ENCODE results near the gene TANC2. TPM values are rescaled to one million over a fixed set of nuclear protein-coding genes. Genes with fewer than 3 reads are reported as not detected.

Gene TANC2
- total and polyA plus RNA-seq, 9 of the 15 experiments (the other 6 are each of a cell fraction or from before 2014, with no cell fraction given) = 0.46 to 7.8 (median 4.5) TPM

- TF ChIP-seq, protein P1, sequence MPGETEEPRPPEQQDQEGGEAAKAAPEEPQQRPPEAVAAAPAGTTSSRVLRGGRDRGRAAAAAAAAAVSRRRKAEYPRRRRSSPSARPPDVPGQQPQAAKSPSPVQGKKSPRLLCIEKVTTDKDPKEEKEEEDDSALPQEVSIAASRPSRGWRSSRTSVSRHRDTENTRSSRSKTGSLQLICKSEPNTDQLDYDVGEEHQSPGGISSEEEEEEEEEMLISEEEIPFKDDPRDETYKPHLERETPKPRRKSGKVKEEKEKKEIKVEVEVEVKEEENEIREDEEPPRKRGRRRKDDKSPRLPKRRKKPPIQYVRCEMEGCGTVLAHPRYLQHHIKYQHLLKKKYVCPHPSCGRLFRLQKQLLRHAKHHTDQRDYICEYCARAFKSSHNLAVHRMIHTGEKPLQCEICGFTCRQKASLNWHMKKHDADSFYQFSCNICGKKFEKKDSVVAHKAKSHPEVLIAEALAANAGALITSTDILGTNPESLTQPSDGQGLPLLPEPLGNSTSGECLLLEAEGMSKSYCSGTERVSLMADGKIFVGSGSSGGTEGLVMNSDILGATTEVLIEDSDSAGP (CRISPR knock-in tag; IDR thresholded peaks at IDR 0.05) = no peak
- TF ChIP-seq ARID4B (CRISPR knock-in tag; IDR thresholded peaks at IDR 0.05) (no peak), SNRNP70 (optimal IDR thresholded peaks at IDR 0.05; ENCODE audit: low read depth, low read length) (no peak), AFF1 (IDR thresholded peaks at IDR 0.05; ENCODE audit: low read depth in 1 of 2, partially characterized antibody in 2 of 2) (no peak), SUPT5H (IDR thresholded peaks at IDR 0.05) (no peak)
These were observed 28.9 kb downstream of the TANC2 start (continued) for GRCh38 chr17:62994931-62995330.
